ENCODE data around the gene RACGAP1. TPM values are rescaled to one million over a fixed set of nuclear protein-coding genes. Genes with fewer than 3 reads are reported as not detected.
A peak's percentile ranks its signal among the peaks of the same experiment; 100 is the strongest.

RACGAP1 gene
- total RNA-seq, 3 donors from 2014 or later: 22.6 to 26.0 (median 25.6) TPM

DNA sequence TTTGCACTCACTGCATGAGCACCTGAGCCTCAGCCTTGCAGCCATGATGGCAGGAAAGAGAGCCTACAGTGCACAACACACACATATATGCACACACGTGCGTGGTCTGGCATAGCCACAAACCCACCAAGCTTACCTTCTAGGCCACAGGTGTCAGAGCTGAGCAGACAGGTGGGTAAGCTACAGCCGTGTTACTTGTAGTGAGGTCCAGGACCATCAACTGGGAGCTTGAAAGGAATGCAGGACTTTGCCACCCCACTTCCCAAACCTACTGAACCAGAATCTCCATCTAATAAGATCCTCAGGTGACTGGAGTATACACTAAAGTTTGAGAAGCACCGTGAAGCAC is 34.8 kb upstream of the RACGAP1 start:
- peaks cover 28% of the 10 kb centered on the region for H3K4me1 Mint-ChIP-seq (ENCODE audit: low read depth)
- ATAC-seq: no peak
- no peaks in the 10 kb centered on the region for H3K36me3 Mint-ChIP-seq (ENCODE audit: insufficient read depth)

DNA sequence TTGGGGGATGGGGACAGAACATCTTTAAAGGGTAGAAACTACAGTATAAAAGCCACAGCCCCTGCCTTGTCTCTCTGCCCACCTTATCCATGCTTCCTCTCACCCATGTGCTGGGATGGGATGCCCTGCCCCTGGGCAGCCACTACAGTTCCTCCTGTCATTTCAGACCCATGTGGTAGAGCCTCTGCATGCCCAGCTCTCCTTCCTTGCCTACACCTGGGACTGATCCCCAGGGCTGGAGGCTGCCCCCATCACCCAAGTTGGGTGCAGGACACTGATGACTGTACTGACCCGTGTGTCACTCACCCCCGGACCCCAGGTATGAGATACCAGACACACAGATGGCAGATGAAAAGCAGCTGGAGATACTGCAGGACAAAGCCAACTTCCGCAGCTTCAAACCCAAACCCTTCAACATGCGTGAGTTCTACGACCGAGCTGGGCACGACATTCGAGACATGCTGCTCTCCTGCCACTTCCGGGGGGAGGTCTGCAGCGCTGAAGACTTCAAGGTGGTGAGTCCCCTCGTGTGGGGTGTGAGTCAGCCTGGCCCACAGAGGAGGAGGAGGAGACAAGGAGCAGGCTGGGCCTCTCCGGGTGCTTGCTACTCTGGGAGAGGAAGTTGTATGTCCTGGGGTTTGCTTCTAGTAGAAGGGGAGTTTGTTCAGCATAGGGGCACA is 34.3 kb upstream of the RACGAP1 start:
- no peaks in the 10 kb centered on the region for H3K36me3 Mint-ChIP-seq (ENCODE audit: insufficient read depth)
- H3K4me3 Mint-ChIP-seq: peak overlapping the region; percentile 43
- peaks cover 28% of the 10 kb centered on the region for H3K4me1 Mint-ChIP-seq (ENCODE audit: low read depth)
- DNase-seq (peak; percentile 61), ATAC-seq (peak; percentile 66 to 68)
- no peaks in the 10 kb centered on the region for H3K9me3 Mint-ChIP-seq
- peaks cover 37% of the 10 kb centered on the region for H3K27me3 Mint-ChIP-seq (ENCODE audit: low read depth)

More for the DNA sequence above, 34.8 kb upstream of the RACGAP1 start:
- H3K27me3 Mint-ChIP-seq (ENCODE audit: low read depth): peaks cover 37% of the 10 kb centered on the region
- no peak overlapping the region for H3K4me3 Mint-ChIP-seq
- no peaks in the 10 kb centered on the region for H3K9me3 Mint-ChIP-seq
- no peak for DNase-seq

DNA sequence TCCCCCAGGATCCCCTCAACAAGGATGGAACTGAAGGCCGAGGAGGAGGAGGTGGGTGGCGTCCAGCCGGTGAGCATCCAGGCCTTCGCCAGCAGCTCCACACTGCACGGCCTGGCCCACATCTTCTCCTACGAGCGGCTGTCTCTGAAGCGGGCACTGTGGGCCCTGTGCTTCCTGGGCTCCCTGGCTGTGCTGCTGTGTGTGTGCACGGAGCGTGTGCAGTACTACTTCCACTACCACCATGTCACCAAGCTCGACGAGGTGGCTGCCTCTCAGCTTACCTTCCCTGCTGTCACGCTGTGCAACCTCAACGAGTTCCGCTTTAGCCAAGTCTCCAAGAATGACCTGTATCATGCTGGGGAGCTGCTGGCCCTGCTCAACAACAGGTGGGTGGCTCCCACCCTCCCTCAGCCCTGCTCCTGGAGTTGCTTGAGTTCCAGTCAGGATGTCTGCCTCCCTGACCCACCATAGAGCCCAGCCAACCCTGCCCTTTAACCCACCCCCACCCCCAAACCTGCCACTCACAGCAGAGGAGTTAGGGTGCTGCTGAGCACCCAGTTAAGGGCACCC is 33.5 kb upstream of the RACGAP1 start:
- peaks cover 41% of the 10 kb centered on the region for H3K27me3 Mint-ChIP-seq (ENCODE audit: low read depth)
- no peaks in the 10 kb centered on the region for H3K9me3 Mint-ChIP-seq
- peak overlapping the region; percentile 58 for H3K4me3 Mint-ChIP-seq
- H3K36me3 Mint-ChIP-seq (ENCODE audit: insufficient read depth): no peaks in the 10 kb centered on the region
- DNase-seq: no peak
- no peak for ATAC-seq
- H3K4me1 Mint-ChIP-seq (ENCODE audit: low read depth): peaks cover 28% of the 10 kb centered on the region

DNA sequence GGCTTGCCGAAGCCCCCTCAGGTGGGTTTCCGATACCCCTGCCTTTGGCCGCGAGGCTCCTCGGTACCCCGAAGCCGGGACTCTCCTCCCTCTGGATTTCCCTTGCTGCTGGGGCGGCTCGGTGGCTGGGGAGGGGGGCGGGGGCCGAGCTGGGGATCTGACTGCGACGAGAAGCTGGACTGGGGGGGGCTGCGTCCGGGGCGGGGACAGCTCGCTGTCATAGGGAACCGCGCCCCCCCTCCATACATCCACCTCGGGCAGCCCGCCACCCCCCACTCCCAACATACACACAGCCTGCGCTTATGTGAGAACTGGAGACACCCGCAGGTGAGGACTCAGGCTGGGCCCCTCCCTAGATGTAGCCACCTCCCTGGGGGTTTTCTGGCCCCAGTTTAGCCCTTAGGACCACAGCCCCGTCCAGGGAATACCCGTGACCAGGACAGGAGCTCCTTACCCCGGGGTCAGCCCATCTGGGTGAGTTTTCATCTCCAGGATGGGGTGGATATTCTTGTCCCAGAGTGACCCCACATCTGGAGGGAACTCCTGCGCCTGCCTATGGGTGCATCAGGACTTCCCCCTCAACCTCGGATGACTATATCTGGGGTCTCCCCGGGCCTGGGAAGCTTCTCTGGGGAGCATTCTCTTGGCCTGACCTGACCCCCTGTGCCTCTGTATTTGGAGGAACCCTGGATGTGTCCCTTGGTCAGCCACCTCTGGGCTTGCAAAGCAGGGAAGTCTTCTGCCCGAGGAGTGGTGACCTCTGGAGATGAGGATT is 32.8 kb upstream of the RACGAP1 start:
- H3K36me3 Mint-ChIP-seq (ENCODE audit: insufficient read depth): no peaks in the 10 kb centered on the region
- peak in 1 of 2 donors; percentile 3 for ATAC-seq
- H3K27me3 Mint-ChIP-seq (ENCODE audit: low read depth): peaks cover 38% of the 10 kb centered on the region

DNA sequence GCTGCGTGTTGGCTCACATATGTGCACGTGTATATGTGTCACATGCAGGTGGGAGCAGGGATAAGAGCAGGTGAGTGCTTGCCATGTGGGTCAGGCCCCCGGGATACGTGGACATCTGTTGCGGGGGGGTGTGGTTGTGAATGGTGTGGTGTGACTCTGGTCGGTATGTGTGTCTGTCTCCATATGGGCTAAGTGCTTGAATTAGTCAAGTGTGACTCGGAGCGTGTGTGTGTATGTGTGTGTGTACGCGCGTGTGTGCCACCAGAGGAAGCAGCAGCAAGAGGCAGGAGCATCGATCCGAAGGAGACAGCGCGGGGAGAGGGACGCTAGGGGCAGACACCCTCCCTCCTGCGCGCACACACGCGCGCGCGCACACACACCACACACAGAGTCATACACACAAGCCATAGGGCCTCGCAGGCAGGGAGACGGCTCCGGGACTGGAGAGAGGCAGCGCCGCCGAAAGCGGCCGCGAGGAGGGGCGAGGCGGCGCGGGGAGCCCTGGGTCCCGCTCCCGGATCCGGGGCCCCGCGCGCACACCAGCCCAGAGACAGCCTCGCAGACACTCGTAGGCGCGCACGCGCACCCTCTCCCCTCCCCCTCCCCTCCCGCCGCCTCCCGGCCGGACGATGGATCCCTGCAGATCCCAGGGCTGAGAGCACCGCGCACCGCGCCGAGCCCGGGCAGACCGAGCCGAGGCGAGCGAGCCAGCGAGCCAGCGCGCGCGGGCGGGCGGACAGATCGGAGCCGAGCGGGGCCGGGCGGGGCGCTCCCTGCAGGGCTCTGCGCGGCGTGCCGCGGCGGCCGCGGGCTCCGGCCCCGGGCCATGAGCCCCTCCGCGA is 31.9 kb upstream of the RACGAP1 start, which contains the start of gene ASIC1:
ASIC1 (plus strand) TSS at position 597 of the 842 bp plus-strand sequence. CDS start 1,171 bp downstream, outside the sequence.
- H3K36me3 Mint-ChIP-seq (ENCODE audit: insufficient read depth): no peaks in the 10 kb centered on the region
- peaks cover 28% of the 10 kb centered on the region for H3K4me1 Mint-ChIP-seq (ENCODE audit: low read depth)
- H3K9me3 Mint-ChIP-seq: no peaks in the 10 kb centered on the region
- H3K27me3 Mint-ChIP-seq (ENCODE audit: low read depth): peaks cover 38% of the 10 kb centered on the region
- DNase-seq (peak; percentile 44), ATAC-seq (peak; percentile 58 to 69)
- peak within 1 kb of the TSS; percentile 90 for H3K4me3 Mint-ChIP-seq

More for the DNA sequence above, 32.8 kb upstream of the RACGAP1 start:
- DNase-seq: no peak
- Mint-ChIP-seq H3K4me1 (ENCODE audit: low read depth) (peaks cover 28% of the 10 kb centered on the region), H3K9me3 (no peaks in the 10 kb centered on the region), H3K4me3 (peak overlapping the region; percentile 58)

DNA sequence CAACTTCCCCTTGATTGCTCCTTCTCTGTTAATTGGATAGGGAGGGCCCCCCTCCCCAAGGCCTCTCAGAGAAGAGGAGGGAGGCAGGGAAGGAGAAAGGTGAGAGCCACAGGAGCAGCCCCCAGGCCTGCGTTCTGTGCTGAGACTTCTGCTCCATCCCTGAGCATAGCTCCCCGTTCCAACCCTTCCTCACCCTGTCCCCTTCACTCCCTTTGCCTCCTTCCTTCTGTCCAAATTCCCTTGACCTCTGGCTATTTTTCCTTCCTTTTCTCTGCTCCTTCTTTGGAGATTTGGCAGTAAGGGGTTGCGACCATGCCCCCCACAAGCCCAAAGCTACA is 31.3 kb upstream of the RACGAP1 start:
- peak overlapping the region; percentile 90 for H3K4me3 Mint-ChIP-seq
- H3K27me3 Mint-ChIP-seq (ENCODE audit: low read depth): peaks cover 41% of the 10 kb centered on the region
- ATAC-seq (no peak), DNase-seq (no peak)
- H3K9me3 Mint-ChIP-seq: no peaks in the 10 kb centered on the region
- peaks cover 28% of the 10 kb centered on the region for H3K4me1 Mint-ChIP-seq (ENCODE audit: low read depth)
- no peaks in the 10 kb centered on the region for H3K36me3 Mint-ChIP-seq (ENCODE audit: insufficient read depth)

DNA sequence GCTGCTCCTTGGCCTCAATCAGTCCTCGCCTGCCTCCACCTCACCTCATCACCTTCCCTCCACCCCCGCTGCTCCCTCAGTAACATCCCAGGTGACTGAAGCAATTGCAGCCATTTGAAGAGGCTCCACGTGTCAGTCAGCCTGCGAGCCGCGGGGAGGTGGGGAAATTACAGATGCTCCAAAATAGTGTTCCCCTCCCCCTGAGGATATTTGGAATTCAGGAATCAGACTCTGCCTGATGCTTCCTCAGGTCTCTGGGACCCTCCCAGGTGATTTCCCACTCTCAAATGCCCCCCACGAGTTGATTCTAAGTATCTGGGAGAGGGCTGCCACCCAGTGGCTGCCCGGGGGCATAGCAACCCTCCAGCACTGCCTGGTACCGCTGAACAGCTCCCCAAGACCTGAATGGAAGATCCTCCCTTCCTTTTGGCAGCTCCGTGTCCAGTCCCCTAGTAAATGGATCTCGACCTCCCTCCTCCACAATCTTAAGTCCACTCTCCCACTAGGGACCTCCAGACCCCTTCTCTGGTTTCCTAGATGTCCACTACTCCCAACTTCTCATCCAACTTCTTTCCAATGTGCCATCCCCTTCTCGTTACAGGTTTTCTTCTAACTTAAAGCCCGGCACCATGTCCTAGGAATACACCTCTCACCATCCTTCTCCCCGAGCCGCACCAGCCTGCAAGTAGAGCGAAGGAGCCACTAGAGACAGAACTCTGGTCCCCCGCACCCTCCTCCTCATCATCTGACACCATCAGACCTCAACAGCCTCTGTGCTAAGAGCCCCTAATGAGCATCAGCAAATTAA is 30.7 kb upstream of the RACGAP1 start:
- Mint-ChIP-seq H3K36me3 (ENCODE audit: insufficient read depth) (no peaks in the 10 kb centered on the region), H3K4me3 (peak overlapping the region; percentile 61), H3K9me3 (no peaks in the 10 kb centered on the region), H3K4me1 (ENCODE audit: low read depth) (peaks cover 28% of the 10 kb centered on the region), H3K27me3 (ENCODE audit: low read depth) (peaks cover 46% of the 10 kb centered on the region)
- ATAC-seq (peak; percentile 27 to 33), DNase-seq (peak; percentile 58)

DNA sequence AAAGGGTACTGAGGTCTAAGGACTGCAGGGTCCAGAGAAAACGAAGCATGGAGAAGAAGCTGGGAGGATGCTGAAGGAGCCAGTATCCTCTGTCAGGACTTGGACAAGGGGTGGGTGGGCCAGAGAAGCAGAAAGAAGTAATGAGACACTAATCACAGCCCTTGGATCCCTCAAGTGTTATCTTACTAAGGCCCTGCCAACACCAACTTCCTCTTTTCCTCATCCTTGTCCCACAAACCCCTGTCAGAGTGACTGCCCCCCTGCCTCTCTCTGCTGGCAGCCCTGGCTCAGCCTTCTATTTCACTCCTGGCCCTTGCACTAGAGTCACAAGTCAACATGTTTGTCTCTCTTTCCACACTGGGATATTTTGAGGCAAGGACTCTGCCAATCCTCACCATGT is 28.3 kb upstream of the RACGAP1 start:
- DNase-seq (no peak), ATAC-seq (no peak)
- Mint-ChIP-seq H3K4me1 (ENCODE audit: low read depth) (peaks cover 18% of the 10 kb centered on the region), H3K9me3 (no peaks in the 10 kb centered on the region), H3K4me3 (no peak overlapping the region), H3K27me3 (ENCODE audit: low read depth) (peaks cover 56% of the 10 kb centered on the region), H3K36me3 (ENCODE audit: insufficient read depth) (no peaks in the 10 kb centered on the region)

DNA sequence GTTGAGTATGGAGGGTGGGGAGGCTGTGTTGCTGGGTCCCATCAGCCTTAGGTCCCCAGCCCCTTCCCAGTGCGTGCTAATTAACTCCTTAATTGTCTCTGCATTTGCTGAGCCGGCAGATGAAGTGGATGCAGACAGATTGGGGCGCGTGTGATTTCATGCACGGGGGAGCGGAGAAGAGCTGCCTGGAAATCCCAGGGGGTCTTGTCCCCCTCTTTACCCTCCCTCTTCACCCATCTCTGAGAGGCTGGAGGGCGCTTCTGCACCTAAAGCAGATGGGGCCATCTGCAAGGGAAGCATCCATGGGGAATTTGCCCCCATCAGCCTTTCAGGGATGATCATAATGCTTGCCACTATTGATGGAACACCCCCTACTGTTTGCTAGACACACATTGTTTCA is 27.7 kb upstream of the RACGAP1 start:
- peaks cover 56% of the 10 kb centered on the region for H3K27me3 Mint-ChIP-seq (ENCODE audit: low read depth)
- H3K4me3 Mint-ChIP-seq: no peak overlapping the region
- peaks cover 18% of the 10 kb centered on the region for H3K4me1 Mint-ChIP-seq (ENCODE audit: low read depth)
- H3K9me3 Mint-ChIP-seq: no peaks in the 10 kb centered on the region
- ATAC-seq: no peak
- DNase-seq: no peak
- H3K36me3 Mint-ChIP-seq (ENCODE audit: insufficient read depth): no peaks in the 10 kb centered on the region

DNA sequence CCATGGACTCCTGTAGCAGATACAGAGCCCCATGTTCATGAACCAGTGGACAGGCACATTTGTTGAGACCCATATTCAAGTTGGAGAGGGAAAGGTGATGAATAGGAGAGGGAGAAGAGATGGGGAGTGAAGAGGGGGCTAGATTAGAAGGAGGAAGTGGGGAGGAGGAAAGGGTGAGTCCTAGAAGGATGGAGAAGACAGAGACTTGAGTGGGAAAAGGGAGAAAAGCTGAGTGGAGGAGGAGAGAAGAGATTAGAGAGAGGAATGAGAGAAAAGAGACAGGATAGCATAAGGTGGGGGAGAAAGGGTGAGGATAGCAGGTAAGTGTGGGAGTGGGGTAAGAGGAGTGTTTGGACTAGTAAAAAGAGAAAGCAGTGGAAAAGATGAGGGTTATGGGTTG is 27.2 kb upstream of the RACGAP1 start:
- no peak for DNase-seq

DNA sequence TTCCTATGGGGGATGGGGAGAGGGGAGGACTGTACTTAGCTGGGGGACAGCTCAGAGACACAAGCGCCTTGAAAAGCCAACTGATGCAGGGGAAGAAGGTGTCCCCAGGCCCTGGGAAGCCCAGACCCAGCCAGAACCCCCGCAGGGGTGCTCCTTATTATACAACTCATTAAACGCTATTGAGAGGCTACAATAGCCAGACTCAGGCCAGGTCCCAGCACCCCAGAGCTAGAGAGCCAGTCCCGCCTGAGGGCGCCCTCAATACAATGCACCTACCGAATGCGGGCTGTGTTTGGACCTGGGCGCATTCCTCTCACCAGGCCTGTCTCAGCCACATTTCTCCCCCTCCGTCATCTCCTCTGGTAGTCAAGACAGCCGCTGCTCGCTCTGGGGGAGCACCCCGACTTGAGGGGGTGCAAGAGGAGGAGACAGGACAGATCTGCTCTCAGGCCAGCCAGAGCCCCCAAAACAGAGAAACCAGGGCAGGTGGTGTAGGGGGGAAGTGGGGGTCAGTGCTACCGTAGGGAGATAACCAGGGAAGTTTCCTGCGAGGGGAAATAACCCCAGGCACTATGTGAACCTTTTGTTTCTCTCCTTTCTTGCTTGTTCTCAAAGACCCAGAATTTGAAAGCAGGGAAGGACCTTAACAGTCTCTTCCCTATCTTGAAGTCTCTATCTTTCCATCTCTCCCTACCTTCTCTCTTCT is 26.0 kb upstream of the RACGAP1 start:
- ATAC-seq: no peak
- Mint-ChIP-seq H3K4me1 (ENCODE audit: low read depth) (peaks cover 9% of the 10 kb centered on the region), H3K27me3 (ENCODE audit: low read depth) (peaks cover 47% of the 10 kb centered on the region)

More for the DNA sequence above, 27.2 kb upstream of the RACGAP1 start:
- Mint-ChIP-seq H3K9me3 (no peaks in the 10 kb centered on the region), H3K4me1 (ENCODE audit: low read depth) (peaks cover 18% of the 10 kb centered on the region), H3K4me3 (no peak overlapping the region), H3K36me3 (ENCODE audit: insufficient read depth) (no peaks in the 10 kb centered on the region), H3K27me3 (ENCODE audit: low read depth) (peaks cover 56% of the 10 kb centered on the region)
- no peak for ATAC-seq

DNA sequence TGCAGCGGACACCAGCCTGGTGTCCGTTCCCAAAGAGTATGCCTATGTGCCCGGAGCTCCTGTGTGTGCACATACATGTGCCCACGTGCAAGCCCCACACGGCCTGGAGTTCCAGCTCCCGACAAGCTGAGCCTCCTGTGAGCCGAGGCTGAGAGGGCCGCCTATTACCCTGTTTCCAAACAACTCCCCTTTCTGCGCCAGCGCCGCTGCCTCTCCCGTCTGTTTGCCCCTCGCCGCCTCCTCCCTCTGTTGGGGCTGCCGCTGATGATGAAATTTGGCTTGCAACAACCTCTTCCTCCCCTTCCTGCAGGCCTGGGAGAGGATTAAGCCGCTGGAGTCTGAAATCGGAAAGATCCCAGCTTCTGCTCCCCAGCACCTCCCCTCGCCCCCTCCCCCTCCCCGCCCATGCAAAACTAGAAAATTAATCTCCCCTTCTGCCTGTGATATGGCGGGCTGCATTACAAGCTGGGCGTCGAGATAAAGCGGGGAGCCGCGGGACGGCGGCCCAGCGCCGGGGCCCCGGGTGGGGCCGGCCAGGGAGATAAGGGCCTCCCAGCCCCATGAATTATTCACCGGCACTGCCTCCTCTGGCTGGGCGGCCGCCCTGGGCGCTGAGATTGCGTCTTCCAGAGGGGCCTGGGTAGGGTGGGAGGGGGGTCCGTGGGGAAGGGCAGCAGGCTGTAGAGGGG is 25.3 kb upstream of the RACGAP1 start:
- no peak overlapping the region for H3K4me3 Mint-ChIP-seq
- H3K4me1 Mint-ChIP-seq (ENCODE audit: low read depth): peaks cover 2% of the 10 kb centered on the region
- H3K27me3 Mint-ChIP-seq (ENCODE audit: low read depth): peaks cover 42% of the 10 kb centered on the region
- H3K36me3 Mint-ChIP-seq (ENCODE audit: insufficient read depth): no peaks in the 10 kb centered on the region
- DNase-seq: no peak
- H3K9me3 Mint-ChIP-seq: no peaks in the 10 kb centered on the region
- ATAC-seq: peak in 1 of 2 donors; percentile 41

More for the DNA sequence above, 26.0 kb upstream of the RACGAP1 start:
- no peak for DNase-seq
- no peaks in the 10 kb centered on the region for H3K36me3 Mint-ChIP-seq (ENCODE audit: insufficient read depth)
- no peaks in the 10 kb centered on the region for H3K9me3 Mint-ChIP-seq
- no peak overlapping the region for H3K4me3 Mint-ChIP-seq

DNA sequence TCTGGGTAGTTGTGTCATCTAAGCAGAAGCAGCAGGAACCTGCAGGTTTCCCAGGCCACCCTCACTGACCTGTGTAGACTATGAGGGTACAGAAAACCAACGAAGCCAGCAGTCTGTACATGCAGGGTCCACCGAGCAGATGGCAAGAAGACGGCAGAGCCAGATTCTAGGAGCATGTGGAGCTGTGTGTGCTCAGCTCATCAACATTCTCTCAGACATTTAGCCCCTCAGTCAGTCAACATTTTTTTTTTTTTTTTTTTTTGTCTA is 24.8 kb upstream of the RACGAP1 start:
- H3K4me1 Mint-ChIP-seq (ENCODE audit: low read depth): peaks cover 2% of the 10 kb centered on the region
- H3K4me3 Mint-ChIP-seq: no peak overlapping the region

More for the DNA sequence above, 24.8 kb upstream of the RACGAP1 start:
- Mint-ChIP-seq H3K9me3 (no peaks in the 10 kb centered on the region), H3K36me3 (ENCODE audit: insufficient read depth) (no peaks in the 10 kb centered on the region), H3K27me3 (ENCODE audit: low read depth) (peaks cover 42% of the 10 kb centered on the region)
- ATAC-seq (no peak), DNase-seq (no peak)

Data from activated T-cell treated with anti-CD3 and anti-CD28 coated beads, Interleukin-2, amount 50 U/mL, for 4 hours (primary cell).